GM12878 (cell line): ENCODE results near the gene OR51M1. TPM values are rescaled to one million over a fixed set of nuclear protein-coding genes. Genes with fewer than 3 reads are reported as not detected.

Experiments
- ATAC-seq: fragments of 200-7000 bp; cut with Tn5 transposase; 3 replicates; pipeline ENCODE4 v1.9.1; 2020; ENCODE audit warnings: mild to moderate bottlenecking, moderate library complexity
- BruUV-seq: library from RNA; stranded (reverse); fragments of 400-500 nt; replicated peaks from 2 replicates; lab custom pipeline; 2021; lab: Mats Ljungman, UMichigan
- CTCF ChIA-PET: fragments of 300-600 bp; sonication (Branson Sonifier 250); formaldehyde crosslinking; extraction: SDS; loops from one replicate; lab custom pipeline; 2021; ENCODE audit warnings: inconsistent platforms; lab: Yijun Ruan, JAX
- POLR2A ChIA-PET: fragments of 350-600 bp; formaldehyde crosslinking; extraction: SDS; loops from one replicate; lab custom pipeline; 2021; ENCODE audit warnings: inconsistent platforms; lab: Charles Lee
- RAD21 ChIA-PET: fragments of 300-600 bp; sonication (Branson Sonifier 250); formaldehyde crosslinking; loops from one replicate; lab custom pipeline; 2023; ENCODE audit warnings: antibody characterized with exemption; ENCODE audit not compliant: unreplicated experiment; lab: Charles Lee
- SMC1A ChIA-PET: fragments of 300-600 bp; sonication (Branson Sonifier 250); formaldehyde crosslinking; loops from one replicate; lab custom pipeline; 2023; ENCODE audit not compliant: unreplicated experiment, uncharacterized antibody; lab: Charles Lee
- DNase-seq: peaks from one replicate; pipeline ENCODE4 v3.0.0-alpha.2; 2011; ENCODE audit warnings: low read depth, low spot score
- FAIRE-seq: peaks from 3 replicates; lab custom pipeline; 2011; peaks lifted over from hg19 to GRCh38; lab: Jason Lieb, UNC
- H2AFZ ChIP-seq: 2 replicates; pipeline ENCODE4 v1.6.0; 2011; ENCODE audit warnings: low read depth, low read length, control low read depth; ENCODE audit not compliant: control insufficient read depth
- H3K27ac ChIP-seq: 2 replicates; pipeline ENCODE4 v1.5.1; 2011; ENCODE audit warnings: control low read depth; ENCODE audit not compliant: control insufficient read depth, insufficient read depth
- H3K27me3 ChIP-seq, 2 experiments: replicated peaks in 1 of 2; 2 replicates each; pipeline versions ENCODE4 v1.6.0 to v1.6.1; 2011; ENCODE audit warnings: low read length in 1 of 2; ENCODE audit not compliant: control insufficient read depth in 2 of 2, insufficient read depth in 2 of 2
- H3K36me3 ChIP-seq, 2 experiments: 2 replicates each; pipeline ENCODE4 v1.5.1; 2011; ENCODE audit warnings: low read length in 1 of 2; ENCODE audit not compliant: control insufficient read depth in 2 of 2, insufficient read depth in 2 of 2
- H3K4me1 ChIP-seq: 2 replicates; pipeline ENCODE4 v1.6.1; 2011; ENCODE audit warnings: mild to moderate bottlenecking, low read length, moderate library complexity, mixed read lengths; ENCODE audit not compliant: control insufficient read depth, insufficient read depth
- H3K4me2 ChIP-seq: 2 replicates; pipeline ENCODE4 v1.6.0; 2011; ENCODE audit warnings: control low read depth; ENCODE audit not compliant: control insufficient read depth, insufficient read depth
- H3K4me3 ChIP-seq: fragments of 200-600 bp; sonication (generic); 2 replicates; pipeline ENCODE4 v1.5.1; 2016
- H3K79me2 ChIP-seq: 2 replicates; pipeline ENCODE4 v1.6.0; 2011; ENCODE audit warnings: low read length; ENCODE audit not compliant: control insufficient read depth, insufficient read depth
- H3K9ac ChIP-seq: 2 replicates; pipeline ENCODE4 v1.8.0; 2011; ENCODE audit warnings: low read length, control low read depth, mixed read lengths; ENCODE audit not compliant: control insufficient read depth, insufficient read depth
- H3K9me3 ChIP-seq: replicated peaks from 3 replicates; pipeline ENCODE4 v1.5.1; 2011; ENCODE audit warnings: mild to moderate bottlenecking, low read length; ENCODE audit not compliant: control insufficient read depth, insufficient read depth
- H4K20me1 ChIP-seq: 2 replicates; pipeline ENCODE4 v1.6.0; 2011; ENCODE audit not compliant: control insufficient read depth, insufficient read depth
- CHD4 ChIP-seq: fragments of 200-600 bp; sonication (generic); IDR thresholded peaks from 2 replicates; pipeline ENCODE4 v1.6.1; 2016; ENCODE audit warnings: mild to moderate bottlenecking
- CREM ChIP-seq: IDR thresholded peaks from 2 replicates; pipeline ENCODE4 v1.6.1; 2014; ENCODE audit warnings: antibody characterized with exemption, low read depth
- EZH2 ChIP-seq: IDR thresholded peaks from 2 replicates; pipeline ENCODE4 v1.6.1; 2012; ENCODE audit warnings: low read depth, mild to moderate bottlenecking, control low read depth, inconsistent platforms, low read length, borderline replicate concordance; ENCODE audit not compliant: control insufficient read depth
- HDGF ChIP-seq: fragments of 450-650 bp; IDR thresholded peaks from 2 replicates; pipeline ENCODE4 v1.6.1; 2016; ENCODE audit warnings: antibody characterized with exemption
- MTA2 ChIP-seq: fragments of 450-650 bp; IDR thresholded peaks from 2 replicates; pipeline ENCODE4 v1.6.1; 2016; ENCODE audit warnings: low read depth, mild to moderate bottlenecking, moderate library complexity
- MYC ChIP-seq: IDR thresholded peaks from 2 replicates; pipeline ENCODE4 v1.6.1; 2011; ENCODE audit warnings: mild to moderate bottlenecking, low read length, moderate library complexity, inconsistent platforms; ENCODE audit not compliant: insufficient read depth, insufficient replicate concordance, insufficient read length, severe bottlenecking
- PAX8 ChIP-seq: fragments of 450-650 bp; IDR thresholded peaks from 2 replicates; pipeline ENCODE4 v1.6.1; 2017; ENCODE audit warnings: mild to moderate bottlenecking, moderate library complexity
- PML ChIP-seq: IDR thresholded peaks from 2 replicates; pipeline ENCODE4 v1.6.1; 2012; ENCODE audit warnings: low read length, inconsistent platforms
- SMC3 ChIP-seq: IDR thresholded peaks from 2 replicates; pipeline ENCODE4 v1.6.1; 2011; ENCODE audit warnings: low read length, improper control_type of control experiment, borderline replicate concordance
- STAT1 ChIP-seq: fragments of 450-650 bp; conservative IDR thresholded peaks from 2 replicates; pipeline ENCODE4 v1.6.1; 2014; ENCODE audit warnings: antibody characterized with exemption, mild to moderate bottlenecking
- TCF12 ChIP-seq: IDR thresholded peaks from 2 replicates; pipeline ENCODE4 v1.6.1; 2011; ENCODE audit warnings: low read depth, mild to moderate bottlenecking, low read length
- WGBS: methylation state at CpG from one replicate; pipeline ENCODE4 v1.1.6; 2016; ENCODE audit warnings: low lambda C conversion rate; ENCODE audit not compliant: insufficient replicate concordance, insufficient coverage; ENCODE audit errors: missing lambda C conversion rate; 5-methylcytosine and 5-hydroxymethylcytosine counted together
- in situ Hi-C: fragments of 300-500 bp; cut with MboI; formaldehyde crosslinking; loops from 9 replicates; pipeline ENCODE4 v1.14.3; 2018; ENCODE audit warnings: mixed read lengths
- intact Hi-C: fragments of 100-400 bp; cut with micrococcal nuclease; formaldehyde crosslinking; loops from one replicate; pipeline ENCODE4 v1.14.2; 2022; ENCODE audit not compliant: unreplicated experiment
- polyA plus RNA-seq, 11 experiments: library from polyadenylated mRNA; depleted of rRNA in 4 of 11; unstranded in 6 of 11; stranded (reverse) in 5 of 11; fragments of >200 nt; fragmentation: Nextera tagmentation in 4 of 11; fragmentation: Illumina TruSeq in 1 of 11; extraction: Ambion mirVana in 4 of 11; extraction: Trizol in 1 of 11; gene quantifications; 1 replicate in 1 of 11; 2 replicates in 10 of 11; pipeline versions ENCODE4 v1.2.1 to v1.2.3, GENCODE V29; 2011 to 2016; ENCODE audit warnings: inconsistent platforms in 2 of 11, missing spikeins in 2 of 11, low read depth in 1 of 11
- total RNA-seq, 4 experiments: library from RNA; depleted of rRNA in 3 of 4; stranded (reverse); fragments of >200 nt in 3 of 4; fragmentation: Illumina TruSeq in 1 of 4; extraction: Trizol in 1 of 4; gene quantifications; 2 replicates each; pipeline versions ENCODE4 v1.2.1 to v1.2.3, GENCODE V29; 2013 to 2021
- TF ChIP-seq, protein P1 (sequence below): fragments of 450-650 bp; IDR thresholded peaks from 2 replicates; pipeline ENCODE4 v1.6.1; 2017; ENCODE audit warnings: mild to moderate bottlenecking, moderate library complexity
- TF ChIP-seq, protein P2 (sequence below): fragments of 450-650 bp; IDR thresholded peaks from 2 replicates; pipeline ENCODE4 v1.6.1; 2018; ENCODE audit warnings: borderline replicate concordance, mild to moderate bottlenecking; ENCODE audit not compliant: partially characterized antibody
- TF ChIP-seq, protein P3 (sequence below): fragments of 450-650 bp; IDR thresholded peaks from 2 replicates; pipeline ENCODE4 v1.6.1; 2016; ENCODE audit warnings: mild to moderate bottlenecking
- TF ChIP-seq, protein P4 (sequence below): IDR thresholded peaks from 2 replicates; pipeline ENCODE4 v1.6.1; 2011; ENCODE audit warnings: borderline replicate concordance, low read depth, mild to moderate bottlenecking, moderate library complexity, mixed read lengths, low read length; ENCODE audit not compliant: insufficient read depth; ENCODE audit errors: extremely low read length

OR51M1 gene
- total and polyA plus RNA-seq, 10 of the 15 experiments (the other 5 are each of a cell fraction or from before 2014, with no cell fraction given), result 0.06 TPM; not detected in 9

DNA sequence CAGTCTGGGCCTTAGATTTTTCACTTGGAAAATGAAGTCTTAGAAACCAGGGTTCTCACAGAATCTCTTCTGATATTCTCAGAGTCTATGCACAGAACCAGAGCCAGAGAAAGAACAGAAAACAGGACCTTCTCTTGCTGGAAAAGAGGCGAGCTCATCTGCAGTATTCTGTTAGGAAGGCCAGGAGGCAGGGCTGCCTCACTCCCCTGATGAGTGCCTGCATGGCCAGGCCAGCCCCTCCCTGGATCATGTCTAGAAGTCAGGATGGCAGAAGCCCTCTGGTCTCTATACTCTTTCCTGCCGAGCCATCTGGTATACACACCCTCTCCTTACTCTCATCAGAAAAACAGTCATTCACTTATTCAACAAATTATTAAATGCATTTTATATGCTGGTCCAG, 723 bp downstream of the OR51M1 start:
- ChIA-PET POLR2A (no interaction called here), CTCF (interaction anchor here (1.5 kb wide), 1 partner anchor 259 kb away, joined by 4 read pairs; no protein-coding TSS in a partner anchor), RAD21 (no interaction called here), SMC1A (no interaction called here)
- H3K27ac ChIP-seq, result no peak overlapping the region
- in situ Hi-C loops, result loop anchor here (5.0 kb wide), 1 partner anchor 262 kb away; no protein-coding TSS in a partner anchor
- ATAC-seq, result no peak
- no peak overlapping the region for H2AFZ ChIP-seq
- no peaks in the 10 kb centered on the region for H4K20me1 ChIP-seq
- no peaks in the 10 kb centered on the region for H3K9me3 ChIP-seq
- no peaks in the 10 kb centered on the region for H3K36me3 ChIP-seq
- 36% methylated on average over 2 of the region's 2 CpGs for WGBS
- H3K27me3 ChIP-seq, result no peaks in the 10 kb centered on the region
- intact Hi-C loops, result loop anchor here (5.0 kb wide), 3 partner anchors 423 to 1197 kb away; partner anchors contain the start of gene OR52N2
- H3K9ac ChIP-seq, result no peak overlapping the region
- no peaks in the 10 kb centered on the region for H3K4me1 ChIP-seq
- no peak for FAIRE-seq
- BruUV-seq, result no TSS peak
- H3K79me2 ChIP-seq, result no peaks in the 10 kb centered on the region
- H3K4me2 ChIP-seq, result no peak overlapping the region
- H3K4me3 ChIP-seq, result no peak overlapping the region
- no peak for DNase-seq
- TF ChIP-seq EZH2, result no peak
- TF ChIP-seq, protein P1, sequence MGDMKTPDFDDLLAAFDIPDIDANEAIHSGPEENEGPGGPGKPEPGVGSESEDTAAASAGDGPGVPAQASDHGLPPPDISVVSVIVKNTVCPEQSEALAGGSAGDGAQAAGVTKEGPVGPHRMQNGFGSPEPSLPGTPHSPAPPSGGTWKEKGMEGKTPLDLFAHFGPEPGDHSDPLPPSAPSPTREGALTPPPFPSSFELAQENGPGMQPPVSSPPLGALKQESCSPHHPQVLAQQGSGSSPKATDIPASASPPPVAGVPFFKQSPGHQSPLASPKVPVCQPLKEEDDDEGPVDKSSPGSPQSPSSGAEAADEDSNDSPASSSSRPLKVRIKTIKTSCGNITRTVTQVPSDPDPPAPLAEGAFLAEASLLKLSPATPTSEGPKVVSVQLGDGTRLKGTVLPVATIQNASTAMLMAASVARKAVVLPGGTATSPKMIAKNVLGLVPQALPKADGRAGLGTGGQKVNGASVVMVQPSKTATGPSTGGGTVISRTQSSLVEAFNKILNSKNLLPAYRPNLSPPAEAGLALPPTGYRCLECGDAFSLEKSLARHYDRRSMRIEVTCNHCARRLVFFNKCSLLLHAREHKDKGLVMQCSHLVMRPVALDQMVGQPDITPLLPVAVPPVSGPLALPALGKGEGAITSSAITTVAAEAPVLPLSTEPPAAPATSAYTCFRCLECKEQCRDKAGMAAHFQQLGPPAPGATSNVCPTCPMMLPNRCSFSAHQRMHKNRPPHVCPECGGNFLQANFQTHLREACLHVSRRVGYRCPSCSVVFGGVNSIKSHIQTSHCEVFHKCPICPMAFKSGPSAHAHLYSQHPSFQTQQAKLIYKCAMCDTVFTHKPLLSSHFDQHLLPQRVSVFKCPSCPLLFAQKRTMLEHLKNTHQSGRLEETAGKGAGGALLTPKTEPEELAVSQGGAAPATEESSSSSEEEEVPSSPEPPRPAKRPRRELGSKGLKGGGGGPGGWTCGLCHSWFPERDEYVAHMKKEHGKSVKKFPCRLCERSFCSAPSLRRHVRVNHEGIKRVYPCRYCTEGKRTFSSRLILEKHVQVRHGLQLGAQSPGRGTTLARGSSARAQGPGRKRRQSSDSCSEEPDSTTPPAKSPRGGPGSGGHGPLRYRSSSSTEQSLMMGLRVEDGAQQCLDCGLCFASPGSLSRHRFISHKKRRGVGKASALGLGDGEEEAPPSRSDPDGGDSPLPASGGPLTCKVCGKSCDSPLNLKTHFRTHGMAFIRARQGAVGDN, result no peak
- TF ChIP-seq CHD4, result no peak
- TF ChIP-seq SMC3, result no peak
- TF ChIP-seq, protein P2, sequence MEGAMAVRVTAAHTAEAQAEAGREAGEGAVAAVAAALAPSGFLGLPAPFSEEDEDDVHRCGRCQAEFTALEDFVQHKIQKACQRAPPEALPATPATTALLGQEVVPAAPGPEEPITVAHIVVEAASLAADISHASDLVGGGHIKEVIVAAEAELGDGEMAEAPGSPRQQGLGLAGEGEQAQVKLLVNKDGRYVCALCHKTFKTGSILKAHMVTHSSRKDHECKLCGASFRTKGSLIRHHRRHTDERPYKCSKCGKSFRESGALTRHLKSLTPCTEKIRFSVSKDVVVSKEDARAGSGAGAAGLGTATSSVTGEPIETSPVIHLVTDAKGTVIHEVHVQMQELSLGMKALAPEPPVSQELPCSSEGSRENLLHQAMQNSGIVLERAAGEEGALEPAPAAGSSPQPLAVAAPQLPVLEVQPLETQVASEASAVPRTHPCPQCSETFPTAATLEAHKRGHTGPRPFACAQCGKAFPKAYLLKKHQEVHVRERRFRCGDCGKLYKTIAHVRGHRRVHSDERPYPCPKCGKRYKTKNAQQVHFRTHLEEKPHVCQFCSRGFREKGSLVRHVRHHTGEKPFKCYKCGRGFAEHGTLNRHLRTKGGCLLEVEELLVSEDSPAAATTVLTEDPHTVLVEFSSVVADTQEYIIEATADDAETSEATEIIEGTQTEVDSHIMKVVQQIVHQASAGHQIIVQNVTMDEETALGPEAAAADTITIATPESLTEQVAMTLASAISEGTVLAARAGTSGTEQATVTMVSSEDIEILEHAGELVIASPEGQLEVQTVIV, result no peak
- TF ChIP-seq TCF12, result no peak
- TF ChIP-seq, protein P3, sequence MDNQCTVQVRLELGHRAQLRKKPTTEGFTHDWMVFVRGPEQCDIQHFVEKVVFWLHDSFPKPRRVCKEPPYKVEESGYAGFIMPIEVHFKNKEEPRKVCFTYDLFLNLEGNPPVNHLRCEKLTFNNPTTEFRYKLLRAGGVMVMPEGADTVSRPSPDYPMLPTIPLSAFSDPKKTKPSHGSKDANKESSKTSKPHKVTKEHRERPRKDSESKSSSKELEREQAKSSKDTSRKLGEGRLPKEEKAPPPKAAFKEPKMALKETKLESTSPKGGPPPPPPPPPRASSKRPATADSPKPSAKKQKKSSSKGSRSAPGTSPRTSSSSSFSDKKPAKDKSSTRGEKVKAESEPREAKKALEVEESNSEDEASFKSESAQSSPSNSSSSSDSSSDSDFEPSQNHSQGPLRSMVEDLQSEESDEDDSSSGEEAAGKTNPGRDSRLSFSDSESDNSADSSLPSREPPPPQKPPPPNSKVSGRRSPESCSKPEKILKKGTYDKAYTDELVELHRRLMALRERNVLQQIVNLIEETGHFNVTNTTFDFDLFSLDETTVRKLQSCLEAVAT, result no peak
- no peak for TF ChIP-seq MTA2
- no peak for TF ChIP-seq STAT1
- no peak for TF ChIP-seq CREM
- no peak for TF ChIP-seq HDGF
- TF ChIP-seq, protein P4, sequence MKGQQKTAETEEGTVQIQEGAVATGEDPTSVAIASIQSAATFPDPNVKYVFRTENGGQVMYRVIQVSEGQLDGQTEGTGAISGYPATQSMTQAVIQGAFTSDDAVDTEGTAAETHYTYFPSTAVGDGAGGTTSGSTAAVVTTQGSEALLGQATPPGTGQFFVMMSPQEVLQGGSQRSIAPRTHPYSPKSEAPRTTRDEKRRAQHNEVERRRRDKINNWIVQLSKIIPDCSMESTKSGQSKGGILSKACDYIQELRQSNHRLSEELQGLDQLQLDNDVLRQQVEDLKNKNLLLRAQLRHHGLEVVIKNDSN, result no peak
- TF ChIP-seq PAX8, result no peak
- no peak for TF ChIP-seq MYC
- TF ChIP-seq PML, result no peak
